Ramos (cell line): ENCODE measurements around the gene MS4A8.

Source experiments
- in situ Hi-C: fragments of 300-500 bp; cut with MboI; formaldehyde crosslinking; loops from one replicate; pipeline ENCODE4 v1.14.3; 2022; ENCODE audit warnings: low sequenced_read_pairs; ENCODE audit not compliant: unreplicated experiment

The MS4A8 gene

GRCh38 chr11:60720460-60720859 is 21.0 kb downstream of the MS4A8 start:
- in situ Hi-C loops = no loop called here

- in situ Hi-C loops = no loop called here
Measured at GRCh38 chr11:60724420-60724819, 25.0 kb downstream of the MS4A8 start, which contains the start of gene MS4A18. TSS of gene MS4A18 (plus strand) at chr11:60724720.

- in situ Hi-C loops = no loop called here
Measured at GRCh38 chr11:60725592-60725991, 26.2 kb downstream of the MS4A8 start.

- in situ Hi-C loops = no loop called here
Measured at GRCh38 chr11:60731586-60731985, 32.2 kb downstream of the MS4A8 start.

- in situ Hi-C loops = no loop called here
Measured at GRCh38 chr11:60734279-60734678, 34.9 kb downstream of the MS4A8 start.

GRCh38 chr11:60739114-60739513 is 39.7 kb downstream of the MS4A8 start:
- in situ Hi-C loops = no loop called here

DNA sequence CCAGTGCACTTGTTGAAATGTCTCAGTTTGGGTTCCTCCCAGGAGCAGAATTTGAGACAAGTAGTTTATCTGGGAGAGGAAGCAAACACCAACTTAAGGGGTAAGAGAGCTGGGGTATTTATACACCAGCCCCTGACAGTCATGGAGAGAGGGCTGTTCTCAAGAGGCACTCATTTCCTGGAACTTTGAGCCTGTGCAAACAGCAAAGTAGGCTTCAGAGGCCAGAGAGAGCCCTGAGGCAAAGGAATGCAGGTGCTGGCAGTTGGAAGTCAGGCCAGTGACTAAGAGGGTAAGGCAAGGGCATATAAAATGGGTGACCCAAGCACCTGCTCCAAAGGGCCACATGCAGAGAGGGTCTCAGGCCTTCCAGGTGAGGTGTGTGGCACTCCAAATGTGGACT is 41.2 kb downstream of the MS4A8 start:
- in situ Hi-C loops = no loop called here

GRCh38 chr11:60741421-60741820 is 42.0 kb downstream of the MS4A8 start:
- in situ Hi-C loops = no loop called here

- in situ Hi-C loops = no loop called here
Measured at GRCh38 chr11:60743058-60743457, 43.6 kb downstream of the MS4A8 start.

DNA sequence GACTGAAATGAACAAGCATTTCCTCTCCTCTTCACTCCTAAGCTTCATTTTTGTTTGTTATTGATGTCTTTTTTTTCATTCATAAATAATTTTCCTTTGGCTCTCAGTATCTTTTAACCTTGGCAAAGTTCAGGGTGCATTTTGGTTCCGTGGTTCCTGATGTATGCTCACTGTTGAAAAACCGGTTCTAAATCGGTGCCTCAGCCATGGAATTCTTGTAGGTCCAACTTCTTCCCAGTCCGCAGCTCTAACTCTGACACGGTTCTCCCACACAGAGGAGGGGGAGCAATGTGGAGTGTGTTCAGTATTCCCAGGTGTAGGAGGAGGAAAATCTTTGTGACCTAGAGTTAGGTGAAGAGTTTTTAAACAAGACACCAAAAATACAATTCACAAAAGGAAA is 44.7 kb downstream of the MS4A8 start:
- in situ Hi-C loops = no loop called here

DNA sequence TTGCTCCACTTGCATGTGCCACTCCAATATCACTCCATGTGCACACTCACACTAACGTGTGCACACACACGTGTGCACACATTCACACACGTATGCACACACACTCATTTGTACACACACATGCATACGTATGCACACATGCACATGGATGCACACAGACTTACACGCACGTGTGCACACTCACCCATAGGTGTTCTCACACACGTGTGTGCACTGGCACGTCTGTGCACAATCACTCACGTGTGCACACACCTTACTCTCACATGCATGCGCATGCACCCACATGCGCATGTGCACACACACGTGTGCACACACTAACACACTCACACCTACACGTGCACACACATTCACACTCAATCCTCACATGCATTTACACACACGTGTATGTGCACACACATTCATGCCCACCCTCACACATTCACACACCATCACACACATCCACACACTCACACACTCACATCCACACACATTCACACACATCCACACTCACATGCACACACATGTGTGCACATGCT is 48.0 kb downstream of the MS4A8 start:
- in situ Hi-C loops = no loop called here

- in situ Hi-C loops = no loop called here
Measured at GRCh38 chr11:60748225-60748624, 48.8 kb downstream of the MS4A8 start.

GRCh38 chr11:60748821-60749220 is 49.4 kb downstream of the MS4A8 start:
- in situ Hi-C loops = no loop called here

GRCh38 chr11:60750911-60751310 is 51.5 kb downstream of the MS4A8 start:
- in situ Hi-C loops = loop anchor here (25.0 kb wide), 1 partner anchor 414 kb away; the partner anchor contains the start of gene MS4A6E

DNA sequence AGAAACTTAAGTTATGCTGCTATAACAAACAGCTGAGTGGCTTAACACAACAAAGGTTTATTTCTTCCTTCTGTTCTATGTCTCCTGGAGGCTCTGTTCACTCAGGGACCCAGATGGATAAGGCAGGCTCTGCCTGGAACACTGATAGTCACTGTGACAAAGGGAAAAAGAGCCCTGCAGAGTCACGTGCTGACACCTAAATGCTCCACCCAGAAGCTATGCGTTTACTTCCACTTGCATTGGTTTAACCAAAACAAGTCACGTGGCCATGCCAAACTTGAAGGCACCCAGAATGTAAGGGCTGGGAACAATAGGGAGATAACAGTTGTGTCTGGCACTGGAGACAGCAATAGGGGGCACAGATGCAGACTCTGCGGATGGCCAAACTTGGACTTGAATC is 53.9 kb downstream of the MS4A8 start:
- in situ Hi-C loops = loop anchor here (25.0 kb wide), 1 partner anchor 416 kb away; the partner anchor contains the start of gene MS4A6E

- in situ Hi-C loops = loop anchor here (25.0 kb wide), 1 partner anchor 418 kb away; the partner anchor contains the start of gene MS4A6E
Measured at GRCh38 chr11:60754887-60755286, 55.5 kb downstream of the MS4A8 start.

DNA sequence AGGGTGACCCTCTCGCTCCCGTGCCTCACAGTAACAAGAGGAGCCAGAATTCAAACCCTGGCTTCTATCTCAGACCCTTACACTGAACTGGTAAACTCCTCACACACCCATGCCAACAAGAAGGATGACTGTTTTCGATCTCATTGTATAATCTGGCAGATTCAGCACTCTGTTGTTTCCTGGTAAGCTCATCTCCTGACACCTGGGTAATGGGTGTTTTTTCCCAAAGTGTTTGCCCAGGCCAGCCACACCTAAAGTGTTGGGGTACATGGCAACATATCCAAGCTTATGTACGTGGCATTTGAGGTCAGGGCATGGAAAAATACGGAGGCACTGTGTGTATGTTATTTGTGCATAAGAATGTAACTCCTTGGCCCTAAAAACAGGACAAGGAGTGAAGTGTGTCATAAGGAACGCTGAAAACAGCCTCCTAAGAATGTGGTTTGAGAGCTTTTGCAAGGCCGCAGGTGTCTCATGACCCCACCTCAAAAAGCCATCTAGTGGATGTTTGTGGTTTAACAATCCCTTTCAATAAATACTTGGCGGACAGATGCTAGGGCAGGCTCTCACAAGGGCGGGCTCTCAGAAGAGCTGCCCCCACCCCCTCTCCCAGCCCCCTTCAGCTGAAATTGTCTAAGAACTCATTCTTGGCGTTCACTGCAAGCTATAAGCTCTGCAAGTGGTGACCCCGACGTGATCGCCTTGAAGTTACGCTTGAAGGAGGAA is 57.1 kb downstream of the MS4A8 start, which contains the start of gene MS4A15:
Gene MS4A15, plus strand, starts transcription at position 561 of the 726 bp plus-strand sequence. CDS start 6,867 bp downstream, outside the sequence.
- in situ Hi-C loops = loop anchor here (25.0 kb wide), 1 partner anchor 419 kb away; the partner anchor contains the start of gene MS4A6E

- in situ Hi-C loops = loop anchor here (25.0 kb wide), 1 partner anchor 420 kb away; the partner anchor contains the start of gene MS4A6E
Measured at GRCh38 chr11:60757231-60757800, 57.9 kb downstream of the MS4A8 start.

GRCh38 chr11:60758671-60759070 is 59.3 kb downstream of the MS4A8 start:
- in situ Hi-C loops = loop anchor here (25.0 kb wide), 1 partner anchor 421 kb away; the partner anchor contains the start of gene MS4A6E

- in situ Hi-C loops = loop anchor here (25.0 kb wide), 1 partner anchor 422 kb away; the partner anchor contains the start of gene MS4A6E
Measured at GRCh38 chr11:60759438-60760225, 60.2 kb downstream of the MS4A8 start.
